HG03103 (cell line): Measurements from ENCODE around the gene LGALS14.
"Not testable (repeated sequence)": the region's sequence is repeated elsewhere in the genome, so short reads cannot be mapped to it uniquely, and the experiment has no call there.

ENCODE experiments used
- ATAC-seq: cut with Tn5 transposase; IDR thresholded peaks from one replicate; pipeline ENCODE4 v1.9.1; 2021; ENCODE audit warnings: low read depth; ENCODE audit not compliant: unreplicated experiment

LGALS14 gene

GRCh38 chr19:39692822-39693221, 11.5 kb upstream of the LGALS14 start:
- ATAC-seq: no peak

- no peak for ATAC-seq
Measured at GRCh38 chr19:39695759-39696158, 8.5 kb upstream of the LGALS14 start.

GRCh38 chr19:39696387-39696786, 7.9 kb upstream of the LGALS14 start:
- no peak for ATAC-seq

GRCh38 chr19:39698535-39698934, 5.7 kb upstream of the LGALS14 start:
- no peak for ATAC-seq

- ATAC-seq: peak; percentile 45
Measured at GRCh38 chr19:39701291-39701690, 3.0 kb upstream of the LGALS14 start.

GRCh38 chr19:39705578-39706188, 1.4 kb downstream of the LGALS14 start:
- no peak for ATAC-seq

- ATAC-seq: no peak
Measured at GRCh38 chr19:39708594-39708993, 4.3 kb downstream of the LGALS14 start.

GRCh38 chr19:39709026-39709872, 5.0 kb downstream of the LGALS14 start:
- ATAC-seq: no peak

GRCh38 chr19:39710333-39710890, 6.1 kb downstream of the LGALS14 start:
- no peak for ATAC-seq

- not testable (repeated sequence) for ATAC-seq
Measured at GRCh38 chr19:39720144-39720543, 15.9 kb downstream of the LGALS14 start.

GRCh38 chr19:39725995-39726394, 21.7 kb downstream of the LGALS14 start:
- no peak for ATAC-seq

- ATAC-seq: no peak
Measured at GRCh38 chr19:39727070-39727800, 23.0 kb downstream of the LGALS14 start.

GRCh38 chr19:39728040-39728439, 23.8 kb downstream of the LGALS14 start:
- ATAC-seq: no peak

GRCh38 chr19:39729594-39729993, 25.3 kb downstream of the LGALS14 start:
- ATAC-seq: no peak

GRCh38 chr19:39731685-39732084, 27.4 kb downstream of the LGALS14 start:
- ATAC-seq: no peak

- ATAC-seq: no peak
Measured at GRCh38 chr19:39733841-39734240, 29.6 kb downstream of the LGALS14 start.

GRCh38 chr19:39735688-39736087, 31.4 kb downstream of the LGALS14 start:
- no peak for ATAC-seq

GRCh38 chr19:39736088-39736487, 31.8 kb downstream of the LGALS14 start:
- ATAC-seq: no peak

GRCh38 chr19:39737351-39737750, 33.1 kb downstream of the LGALS14 start:
- no peak for ATAC-seq

- no peak for ATAC-seq
Measured at GRCh38 chr19:39737891-39738290, 33.6 kb downstream of the LGALS14 start, which contains the start of gene CLC. Gene CLC (minus strand): TSS chr19:39738029. CDS start chr19:39737952, 77 bp downstream.

- no peak for ATAC-seq
Measured at GRCh38 chr19:39738814-39739213, 34.5 kb downstream of the LGALS14 start.
